ENCODE data around the gene TAAR9. TPM values are rescaled to one million over a fixed set of nuclear protein-coding genes. Genes with fewer than 3 reads are reported as not detected.

TAAR9 gene, protein sequence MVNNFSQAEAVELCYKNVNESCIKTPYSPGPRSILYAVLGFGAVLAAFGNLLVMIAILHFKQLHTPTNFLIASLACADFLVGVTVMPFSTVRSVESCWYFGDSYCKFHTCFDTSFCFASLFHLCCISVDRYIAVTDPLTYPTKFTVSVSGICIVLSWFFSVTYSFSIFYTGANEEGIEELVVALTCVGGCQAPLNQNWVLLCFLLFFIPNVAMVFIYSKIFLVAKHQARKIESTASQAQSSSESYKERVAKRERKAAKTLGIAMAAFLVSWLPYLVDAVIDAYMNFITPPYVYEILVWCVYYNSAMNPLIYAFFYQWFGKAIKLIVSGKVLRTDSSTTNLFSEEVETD
- total RNA-seq: not detected

DNA sequence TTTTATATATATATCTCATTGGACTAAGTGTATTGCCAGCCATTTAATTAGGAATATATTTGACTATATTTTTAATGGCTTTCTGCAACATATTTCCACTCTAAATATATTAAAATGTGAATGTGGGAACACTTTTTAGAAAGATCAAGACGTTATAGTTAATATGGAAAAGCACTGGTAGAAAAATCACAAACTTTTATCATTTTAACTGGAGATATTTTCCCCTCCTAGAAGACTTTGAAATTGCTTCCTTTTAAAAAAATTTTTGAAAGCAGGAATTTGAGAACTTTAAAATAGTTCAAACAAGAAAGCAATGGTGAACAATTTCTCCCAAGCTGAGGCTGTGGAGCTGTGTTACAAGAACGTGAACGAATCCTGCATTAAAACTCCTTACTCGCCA, at the start of gene TAAR9:
Gene TAAR9 (plus strand): TSS at position 301 of the 400 bp plus-strand sequence. CDS start 13 bp downstream, at position 314.
- DNase-seq (ENCODE audit: low spot score in 2 of 2): no peak
- peaks cover 0 to 5% (median 0%) of the 10 kb centered on the region in 4 donors for H3K4me1 ChIP-seq
- no peaks in the 10 kb centered on the region for H3K27me3 ChIP-seq
- no peaks in the 10 kb centered on the region for H3K36me3 ChIP-seq
- WGBS, 2 donors: 80 to 82% methylated on average over 4 of the region's 4 CpGs
- TF ChIP-seq CTCF (IDR thresholded peaks at IDR 0.05) (no peak), EP300 (IDR thresholded peaks at IDR 0.05) (no peak), POLR2A (IDR thresholded peaks at IDR 0.05) (no peak)
- H3K9me3 ChIP-seq: no peaks in the 10 kb centered on the region
- no peak within 1 kb of the TSS for H3K4me3 ChIP-seq
- no peak within 1 kb of the TSS for H3K27ac ChIP-seq

- H3K27me3 ChIP-seq: no peaks in the 10 kb centered on the region
- TF ChIP-seq EP300 (IDR thresholded peaks at IDR 0.05) (no peak), CTCF (IDR thresholded peaks at IDR 0.05) (no peak), POLR2A (IDR thresholded peaks at IDR 0.05) (no peak)
- peaks cover 0 to 44% (median 21%) of the 10 kb centered on the region in 4 donors for H3K4me1 ChIP-seq
- peak overlapping the region in 3 of 4 donors; percentile 32 to 85 (median 76) for H3K27ac ChIP-seq
- H3K9me3 ChIP-seq: no peaks in the 10 kb centered on the region
- 80 to 82% methylated on average over 4 of the region's 4 CpGs for WGBS, 2 donors
- H3K4me3 ChIP-seq: no peak overlapping the region
- DNase-seq (ENCODE audit: low spot score in 2 of 2): no peak
- peaks cover 0 to 16% (median 0%) of the 10 kb centered on the region in 3 donors for H3K36me3 ChIP-seq
Observed at GRCh38 chr6:132489376-132489775, 48.7 kb upstream of the TAAR9 start.

GRCh38 chr6:132490024-132490423, 48.1 kb upstream of the TAAR9 start:
- peak overlapping the region in 3 of 4 donors; percentile 32 to 85 (median 76) for H3K27ac ChIP-seq
- DNase-seq (ENCODE audit: low spot score in 2 of 2): peak in 1 of 2 donors; percentile 69
- TF ChIP-seq CTCF (IDR thresholded peaks at IDR 0.05): no peak
- no peak for TF ChIP-seq POLR2A (IDR thresholded peaks at IDR 0.05)
- peak in 1 of 2 donors; percentile 82 for TF ChIP-seq EP300 (IDR thresholded peaks at IDR 0.05)
- peaks cover 0 to 22% (median 0%) of the 10 kb centered on the region in 3 donors for H3K36me3 ChIP-seq
- 36 to 44% methylated on average over 6 of the region's 6 CpGs for WGBS, 2 donors
- H3K4me1 ChIP-seq: peaks cover 0 to 38% (median 21%) of the 10 kb centered on the region in 4 donors
- H3K4me3 ChIP-seq: no peak overlapping the region
- H3K27me3 ChIP-seq: no peaks in the 10 kb centered on the region
- no peaks in the 10 kb centered on the region for H3K9me3 ChIP-seq

- H3K4me1 ChIP-seq: peaks cover 0 to 41% (median 22%) of the 10 kb centered on the region in 4 donors
- no peaks in the 10 kb centered on the region for H3K27me3 ChIP-seq
- TF ChIP-seq POLR2A (IDR thresholded peaks at IDR 0.05) (no peak), CTCF (IDR thresholded peaks at IDR 0.05) (no peak), EP300 (IDR thresholded peaks at IDR 0.05) (no peak)
- H3K27ac ChIP-seq: peak overlapping the region in 3 of 4 donors; percentile 32 to 85 (median 76)
- H3K4me3 ChIP-seq: no peak overlapping the region
- DNase-seq (ENCODE audit: low spot score in 2 of 2): no peak
- WGBS, 2 donors: 57 to 59% methylated on average over 10 of the region's 10 CpGs
- no peaks in the 10 kb centered on the region for H3K9me3 ChIP-seq
- H3K36me3 ChIP-seq: peaks cover 0 to 22% (median 0%) of the 10 kb centered on the region in 3 donors
Observed at GRCh38 chr6:132490478-132491204, 47.4 kb upstream of the TAAR9 start.
